GM18505 (cell line): ENCODE data around the gene SLC39A8.
"Not testable (repeated sequence)": the region's sequence is repeated elsewhere in the genome, so short reads cannot be mapped to it uniquely, and the experiment has no call there.

Source experiments
- ATAC-seq: cut with Tn5 transposase; IDR thresholded peaks from one replicate; pipeline ENCODE4 v1.9.1; 2021; ENCODE audit not compliant: unreplicated experiment
- POLR2A ChIP-seq: IDR thresholded peaks from 4 replicates; pipeline ENCODE4 v1.6.1; 2011; ENCODE audit warnings: borderline replicate concordance; ENCODE audit not compliant: insufficient read depth, insufficient read length; ENCODE audit errors: extremely low read depth

The SLC39A8 gene

DNA sequence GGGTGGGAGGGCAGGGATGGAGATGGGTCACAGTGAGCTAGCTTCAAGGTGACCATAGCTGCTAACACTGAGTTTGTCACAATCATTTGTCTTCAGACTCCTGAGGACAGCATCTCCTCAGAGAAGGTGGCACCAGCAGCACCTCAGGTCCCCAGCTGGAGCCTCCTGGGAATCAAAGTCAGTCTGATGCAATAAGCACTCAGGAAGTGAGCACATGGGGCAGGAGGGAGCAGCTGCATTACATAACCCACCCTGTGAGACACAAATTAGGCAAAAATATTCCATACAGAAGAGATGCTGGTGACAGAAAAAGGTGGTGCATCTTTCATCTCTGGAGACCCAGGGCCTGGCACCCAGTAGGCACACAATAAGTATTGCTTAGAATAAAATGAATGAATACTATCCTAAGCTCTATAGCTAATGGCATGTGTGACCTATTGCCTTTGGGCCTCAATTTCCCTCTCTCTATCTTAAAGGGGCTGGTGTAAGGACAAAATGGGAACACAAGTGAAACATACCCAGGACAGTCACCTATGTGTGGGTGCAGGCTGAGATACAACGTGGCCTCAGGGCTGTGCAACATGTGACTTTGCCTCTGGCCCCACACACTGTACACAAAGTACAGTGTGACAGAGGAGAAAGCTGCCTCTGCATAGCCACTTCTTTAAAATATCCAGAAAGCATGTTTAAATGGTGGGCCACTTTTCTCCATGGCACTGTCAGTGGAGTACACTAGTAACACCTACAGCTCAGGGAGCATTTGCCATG lies 37.1 kb downstream of the SLC39A8 start:
- no peak for TF ChIP-seq POLR2A
- no peak for ATAC-seq

DNA sequence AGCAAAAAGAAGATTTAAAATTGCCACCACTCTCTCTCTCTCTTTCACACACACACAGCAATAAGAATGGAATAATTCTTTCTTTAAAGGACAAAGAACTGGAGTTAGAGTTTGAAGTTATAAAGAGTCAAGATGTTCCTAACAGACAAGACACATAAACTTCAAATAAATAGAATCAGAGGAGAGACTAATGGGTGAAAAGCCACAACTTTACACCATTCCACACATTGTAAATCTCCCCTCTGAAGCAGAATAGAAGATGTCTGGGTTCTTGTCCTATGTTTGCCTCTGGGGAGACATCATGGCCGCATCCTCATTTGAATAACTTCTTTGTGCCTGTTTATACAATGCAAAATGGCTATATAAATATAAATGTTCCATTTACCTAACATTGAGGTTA lies 39.6 kb downstream of the SLC39A8 start:
- TF ChIP-seq POLR2A, result no peak
- no peak for ATAC-seq

DNA sequence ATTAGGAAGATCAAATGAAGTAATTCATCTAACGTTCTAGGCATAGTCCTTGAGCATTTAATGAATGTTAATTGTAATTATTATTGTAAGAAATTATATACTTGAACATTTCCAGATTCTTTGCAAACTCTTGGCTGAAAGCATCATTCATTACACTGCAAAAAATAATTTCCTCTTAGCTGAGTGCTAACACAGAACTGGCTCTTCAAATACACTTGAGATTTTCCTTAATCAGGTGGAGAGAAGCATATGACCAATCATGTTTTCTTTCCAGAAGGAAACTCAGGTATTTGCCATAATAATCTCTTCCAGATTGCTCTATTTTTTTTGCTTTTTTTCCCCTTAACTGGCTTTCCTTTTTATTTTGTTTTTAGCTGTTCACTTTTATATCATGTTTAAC lies 42.5 kb downstream of the SLC39A8 start:
- no peak for TF ChIP-seq POLR2A
- ATAC-seq, result no peak

DNA sequence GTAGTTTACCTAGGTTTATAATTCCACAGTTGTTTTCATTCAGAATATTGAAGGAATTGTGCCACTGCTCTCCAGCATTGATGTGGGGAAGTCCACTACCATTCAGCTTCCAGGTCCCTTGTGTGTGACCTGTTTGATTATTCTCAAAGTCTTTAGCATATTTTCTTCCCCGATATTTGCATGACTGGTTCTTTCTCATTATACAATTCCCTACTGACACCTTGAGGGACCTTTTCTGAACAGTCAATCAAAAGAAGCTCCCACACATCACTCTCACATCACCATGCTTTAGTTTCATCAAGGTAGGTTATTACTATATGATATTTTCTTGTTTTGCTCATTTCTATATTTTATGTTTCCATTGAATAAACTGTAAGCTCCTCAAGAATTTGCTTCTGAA lies 44.1 kb downstream of the SLC39A8 start:
- no peak for TF ChIP-seq POLR2A
- no peak for ATAC-seq

DNA sequence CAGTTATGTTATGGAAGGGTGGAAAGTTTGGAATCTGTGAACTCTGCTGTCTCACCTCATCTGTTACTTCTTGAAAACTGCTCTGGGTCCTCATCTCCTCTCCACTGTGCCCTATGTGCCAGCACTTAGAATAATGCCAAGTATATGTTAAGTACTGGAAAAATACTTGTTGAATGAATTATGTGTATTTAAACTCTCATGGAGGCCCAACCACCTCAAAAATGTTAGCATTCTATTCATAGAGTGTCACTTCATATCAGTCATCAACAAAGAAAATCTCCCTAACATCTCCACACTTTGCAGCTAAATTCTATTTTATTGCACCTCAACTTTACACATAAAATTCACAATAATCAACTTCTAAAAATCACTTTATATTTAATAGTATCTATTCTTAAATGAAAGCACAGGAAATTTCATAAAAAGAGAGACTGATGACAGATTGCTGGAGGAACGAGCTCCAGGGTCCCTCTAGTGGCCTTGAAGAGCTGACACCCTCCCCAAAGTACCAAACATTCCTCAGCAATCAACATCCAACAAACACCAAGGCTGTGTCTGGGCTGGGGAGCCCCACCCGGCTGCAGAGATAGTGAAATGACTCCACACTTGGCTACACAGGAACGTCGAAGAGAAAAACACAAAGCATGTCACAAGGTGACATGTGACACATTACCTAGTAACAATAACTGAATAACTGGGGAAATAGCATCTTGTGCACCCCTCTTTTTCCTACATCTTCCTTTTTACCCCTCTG lies 45.8 kb downstream of the SLC39A8 start:
- peak; percentile 82 for ATAC-seq
- no peak for TF ChIP-seq POLR2A

DNA sequence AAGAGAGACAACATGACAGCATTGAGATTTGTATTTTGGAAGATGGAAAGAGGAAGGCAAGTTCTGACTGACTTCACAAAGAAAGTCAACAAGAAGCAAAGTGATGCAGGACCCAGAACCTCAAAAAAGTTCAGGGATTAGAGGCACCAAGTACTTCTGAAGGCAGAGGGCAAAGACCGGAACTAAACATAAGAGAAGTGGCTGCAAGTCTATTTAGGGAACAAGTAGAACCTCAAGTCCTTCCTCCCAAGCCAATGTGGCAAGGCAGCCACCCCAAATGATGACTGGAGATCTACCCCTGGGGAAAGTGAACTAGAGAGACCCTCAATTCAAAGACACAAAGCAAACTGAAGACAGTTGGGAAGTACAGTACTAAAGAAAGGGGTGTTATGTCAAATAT lies 46.6 kb downstream of the SLC39A8 start:
- no peak for TF ChIP-seq POLR2A
- ATAC-seq, result no peak

DNA sequence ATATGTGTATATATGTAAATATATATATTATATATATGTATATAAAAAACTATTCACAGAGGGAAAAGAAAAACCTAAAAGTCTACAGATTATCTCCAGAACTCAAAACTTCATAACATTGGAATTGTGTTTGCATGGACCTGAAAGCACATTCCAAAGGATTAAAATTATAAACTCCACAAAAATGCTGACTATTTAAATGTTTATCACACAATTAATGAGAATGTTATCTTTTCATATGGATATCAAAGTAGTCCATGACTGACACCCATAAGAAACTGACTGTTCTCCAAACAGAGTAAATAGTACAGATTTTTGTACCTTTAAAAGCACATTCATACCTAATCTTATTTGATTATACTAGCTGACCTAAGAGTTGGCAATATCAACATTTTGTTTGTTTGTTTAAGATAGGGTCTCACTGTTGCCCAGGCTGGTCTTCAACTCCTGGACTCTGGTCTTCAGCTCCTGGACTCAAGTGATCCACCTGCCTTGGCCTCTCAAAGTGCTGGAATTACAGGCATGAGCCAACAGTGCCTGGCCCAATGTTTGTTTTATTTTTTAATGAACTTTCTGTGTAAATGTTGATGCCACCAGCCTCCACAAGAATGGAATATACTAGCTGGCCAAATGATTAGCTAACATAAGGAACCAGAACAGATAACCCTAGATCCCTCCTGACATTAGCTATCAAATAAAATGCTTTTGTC lies 50.0 kb downstream of the SLC39A8 start:
- ATAC-seq, result no peak
- no peak for TF ChIP-seq POLR2A

DNA sequence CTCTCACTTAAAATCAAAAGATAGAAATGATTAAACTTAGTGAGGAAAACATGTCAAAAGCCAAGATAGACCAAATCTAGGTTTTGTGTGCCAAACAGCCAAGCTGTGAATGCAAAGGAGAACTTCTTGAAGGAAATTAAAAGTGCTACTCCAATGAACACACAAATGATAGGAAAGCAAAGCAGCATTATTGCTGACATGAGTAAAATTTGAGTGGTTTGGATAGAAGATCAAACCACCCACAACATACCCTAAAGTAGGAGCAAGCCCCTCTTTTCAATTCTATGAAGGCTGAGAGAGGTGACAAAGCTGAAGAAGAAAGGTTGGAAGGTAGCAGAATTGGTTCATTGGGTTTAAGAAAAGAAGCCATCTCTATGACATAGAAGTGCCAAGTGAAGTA lies 56.8 kb downstream of the SLC39A8 start:
- ATAC-seq, result no peak
- no peak for TF ChIP-seq POLR2A

DNA sequence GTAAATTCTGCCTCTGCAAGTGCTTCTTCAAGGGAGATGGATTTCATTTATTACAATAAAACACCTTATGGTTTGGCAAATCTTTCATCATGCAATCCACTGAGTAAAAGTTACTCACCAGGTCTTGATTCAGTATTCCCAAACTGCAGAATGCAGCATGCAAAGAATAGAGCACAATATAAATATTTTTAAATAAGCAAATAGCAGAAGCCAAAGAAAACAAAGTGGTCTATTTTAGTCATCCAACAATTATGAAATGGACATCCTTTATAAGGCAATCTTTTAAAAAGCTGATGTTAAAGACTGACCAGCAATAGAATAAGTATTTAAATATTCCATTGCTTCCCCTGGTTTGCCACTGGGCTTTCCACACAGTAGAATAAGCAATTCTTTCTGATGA lies 59.5 kb downstream of the SLC39A8 start:
- TF ChIP-seq POLR2A, result no peak
- no peak for ATAC-seq

DNA sequence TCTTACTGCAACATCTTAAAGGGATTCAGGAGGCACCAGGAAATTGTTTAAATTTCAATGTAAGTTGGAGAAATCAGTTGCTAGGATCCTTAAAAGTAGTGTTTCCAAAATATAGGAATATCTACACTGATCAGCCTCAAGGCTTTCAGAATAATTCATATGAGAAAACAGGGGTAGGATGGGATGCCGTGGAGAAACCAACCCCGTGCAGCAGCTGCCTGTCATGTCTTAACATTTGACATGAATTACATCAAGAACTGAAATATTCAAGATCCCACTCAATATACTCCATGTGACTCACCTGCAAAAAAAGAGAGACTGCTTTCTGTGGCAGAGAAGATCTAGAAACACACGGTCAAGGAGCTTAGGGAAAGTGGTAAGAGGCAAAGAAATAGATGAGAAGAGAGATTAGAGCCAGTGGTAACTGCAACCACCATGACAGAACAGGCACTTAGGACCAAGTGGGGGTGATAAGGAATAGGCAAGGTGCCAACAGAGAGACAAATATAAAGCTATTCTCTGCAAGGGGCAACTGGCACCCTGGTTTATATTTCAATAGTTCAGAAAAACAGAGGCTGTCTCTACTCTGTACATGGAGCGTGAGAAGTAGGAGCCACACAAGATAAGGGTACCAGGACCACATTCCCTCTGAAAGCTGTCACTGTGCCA lies 64.0 kb downstream of the SLC39A8 start:
- TF ChIP-seq POLR2A, result no peak
- ATAC-seq, result no peak

DNA sequence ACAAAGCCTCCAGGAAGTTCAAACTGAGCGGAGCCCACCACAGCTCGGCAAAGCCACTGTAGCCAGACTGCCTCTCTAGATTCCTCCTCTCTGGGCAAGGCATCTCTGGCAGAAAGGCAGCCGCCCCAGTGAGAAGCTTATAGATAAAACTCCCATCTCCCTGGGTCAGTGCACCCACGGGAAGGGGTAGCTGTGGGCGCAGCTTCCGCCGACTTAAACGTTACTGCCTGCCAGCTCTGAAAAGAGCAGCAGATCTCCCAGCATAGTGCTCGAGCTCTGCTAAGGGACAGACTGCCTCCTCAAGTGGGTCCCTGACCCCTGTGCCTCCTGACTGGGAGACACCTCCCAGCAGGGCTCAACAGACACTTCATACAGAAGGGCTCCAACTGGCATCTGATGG lies 72.0 kb downstream of the SLC39A8 start:
- not testable (repeated sequence) for ATAC-seq

DNA sequence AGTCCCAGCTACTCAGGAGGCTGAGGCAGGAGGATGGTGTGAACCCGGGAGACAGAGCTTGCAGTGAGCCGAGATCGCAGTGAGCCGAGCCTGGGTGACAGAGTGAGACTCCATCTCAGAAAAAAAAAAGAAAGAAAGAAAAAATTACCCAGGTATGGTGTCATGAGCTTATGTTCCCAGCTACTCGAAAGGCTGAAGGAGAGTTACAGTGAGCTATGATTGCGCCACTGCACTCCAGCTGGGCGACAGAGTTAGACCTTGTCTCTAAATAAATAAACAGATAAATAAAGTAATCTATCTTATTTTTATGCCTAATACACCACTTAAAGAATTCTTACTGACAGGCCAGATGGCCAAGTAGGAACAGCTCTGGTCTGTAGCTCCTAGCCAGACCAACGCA lies 73.0 kb downstream of the SLC39A8 start:
- no peak for ATAC-seq
- no peak for TF ChIP-seq POLR2A

DNA sequence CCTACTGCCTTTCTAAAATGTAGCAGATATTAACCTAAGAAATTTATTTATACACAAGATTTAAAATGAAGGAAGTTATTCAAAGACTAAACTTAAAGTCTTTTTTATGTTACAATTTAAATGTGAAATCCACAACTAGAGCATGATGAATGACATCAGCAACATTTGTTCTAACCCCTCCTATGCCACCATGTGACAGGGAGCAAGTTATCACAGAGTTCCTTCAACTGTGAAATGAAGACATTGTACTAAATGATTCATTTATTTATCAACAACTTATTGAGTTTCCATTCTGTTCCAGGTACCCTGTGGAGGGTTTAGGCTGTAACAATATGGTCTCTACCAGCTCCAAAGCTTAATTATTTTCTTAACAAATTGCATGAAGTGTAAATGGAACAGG lies 76.9 kb downstream of the SLC39A8 start:
- TF ChIP-seq POLR2A, result no peak
- no peak for ATAC-seq
